Astrocyte of the spinal cord (primary cell): Measurements from ENCODE around the gene CGNL1.
A peak's percentile ranks its signal among the peaks of the same experiment; 100 is the strongest.

ENCODE experiments used
- DNase-seq: peaks from one replicate; pipeline ENCODE4 v3.0.0; 2011; ENCODE audit warnings: low read depth, low spot score
- H3K4me3 ChIP-seq: 2 replicates; pipeline ENCODE4 v1.5.1; 2011; ENCODE audit warnings: low read depth, mild to moderate bottlenecking, low read length, moderate library complexity
- in situ Hi-C: cut with HindIII; loops from 2 replicates; pipeline ENCODE4 v1.10.0; 2017; ENCODE audit warnings: low sequenced_read_pairs
- TF ChIP-seq, protein P1 (sequence below): IDR thresholded peaks from 2 replicates; pipeline ENCODE4 v1.5.1; 2012; ENCODE audit warnings: low read depth, mild to moderate bottlenecking, low read length, inconsistent platforms

Gene CGNL1

DNA sequence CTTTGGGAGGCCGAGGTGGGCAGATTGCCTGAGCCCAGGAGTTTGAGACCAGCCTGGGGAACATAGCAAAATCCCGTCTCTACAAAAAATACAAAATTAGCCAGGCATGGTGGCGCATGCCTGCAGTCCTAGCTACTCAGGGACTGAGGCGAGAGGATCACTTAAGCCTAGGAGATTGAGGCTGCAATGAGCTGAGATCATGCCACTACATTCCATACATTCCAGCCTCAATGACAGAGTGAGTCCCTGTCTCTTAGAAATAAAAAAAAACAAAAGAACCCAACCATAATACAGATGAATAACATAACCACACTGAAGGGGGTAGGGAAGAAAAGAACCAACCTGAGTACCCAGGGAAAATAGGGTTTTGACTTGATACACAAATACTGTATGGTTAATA, 19.7 kb upstream of the CGNL1 start:
- no peak overlapping the region for H3K4me3 ChIP-seq
- TF ChIP-seq, protein P1, sequence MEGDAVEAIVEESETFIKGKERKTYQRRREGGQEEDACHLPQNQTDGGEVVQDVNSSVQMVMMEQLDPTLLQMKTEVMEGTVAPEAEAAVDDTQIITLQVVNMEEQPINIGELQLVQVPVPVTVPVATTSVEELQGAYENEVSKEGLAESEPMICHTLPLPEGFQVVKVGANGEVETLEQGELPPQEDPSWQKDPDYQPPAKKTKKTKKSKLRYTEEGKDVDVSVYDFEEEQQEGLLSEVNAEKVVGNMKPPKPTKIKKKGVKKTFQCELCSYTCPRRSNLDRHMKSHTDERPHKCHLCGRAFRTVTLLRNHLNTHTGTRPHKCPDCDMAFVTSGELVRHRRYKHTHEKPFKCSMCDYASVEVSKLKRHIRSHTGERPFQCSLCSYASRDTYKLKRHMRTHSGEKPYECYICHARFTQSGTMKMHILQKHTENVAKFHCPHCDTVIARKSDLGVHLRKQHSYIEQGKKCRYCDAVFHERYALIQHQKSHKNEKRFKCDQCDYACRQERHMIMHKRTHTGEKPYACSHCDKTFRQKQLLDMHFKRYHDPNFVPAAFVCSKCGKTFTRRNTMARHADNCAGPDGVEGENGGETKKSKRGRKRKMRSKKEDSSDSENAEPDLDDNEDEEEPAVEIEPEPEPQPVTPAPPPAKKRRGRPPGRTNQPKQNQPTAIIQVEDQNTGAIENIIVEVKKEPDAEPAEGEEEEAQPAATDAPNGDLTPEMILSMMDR, result no peak
- peak; percentile 51 for DNase-seq
- in situ Hi-C loops, result no loop called here

DNA sequence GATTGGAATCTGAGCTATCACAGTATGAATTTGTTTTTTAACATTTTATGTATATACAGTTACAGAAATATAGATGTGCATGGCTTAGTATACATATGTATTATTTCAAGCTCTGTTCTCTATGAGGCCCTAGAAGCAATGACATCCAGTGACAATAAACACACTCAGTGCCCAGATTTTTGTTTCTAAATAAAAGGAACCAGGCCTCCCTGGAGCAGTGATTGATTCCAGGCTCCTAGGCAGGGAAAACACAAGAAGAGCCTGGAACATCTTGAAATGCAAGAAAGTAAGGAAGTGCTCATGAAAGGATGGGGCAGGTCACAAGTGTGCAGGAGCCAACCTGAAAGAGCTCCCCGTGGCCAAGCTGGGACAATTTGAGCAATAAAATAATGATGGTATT, 18.5 kb upstream of the CGNL1 start:
- in situ Hi-C loops, result no loop called here
- TF ChIP-seq, protein P1, result no peak
- no peak for DNase-seq
- H3K4me3 ChIP-seq, result no peak overlapping the region

DNA sequence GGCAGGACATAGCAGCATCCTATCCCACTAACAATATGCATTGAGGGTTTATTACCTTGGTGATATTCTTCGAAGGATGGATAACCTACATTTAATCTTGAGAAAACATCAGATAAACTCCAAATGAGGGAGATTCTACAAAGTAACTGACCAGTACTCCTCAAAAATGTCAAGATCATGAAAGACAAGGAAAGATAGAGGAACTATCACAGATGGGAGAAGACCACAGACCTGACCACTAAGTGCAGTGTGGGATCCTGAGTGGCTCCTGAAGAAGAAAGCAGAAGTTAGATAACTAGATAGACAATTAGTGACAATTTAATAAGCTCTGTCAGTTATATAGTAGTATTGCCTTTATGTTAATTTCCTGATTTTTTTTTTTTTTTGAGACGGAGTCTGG, 17.7 kb upstream of the CGNL1 start:
- in situ Hi-C loops, result no loop called here
- no peak for DNase-seq
- TF ChIP-seq, protein P1, result no peak
- H3K4me3 ChIP-seq, result no peak overlapping the region

DNA sequence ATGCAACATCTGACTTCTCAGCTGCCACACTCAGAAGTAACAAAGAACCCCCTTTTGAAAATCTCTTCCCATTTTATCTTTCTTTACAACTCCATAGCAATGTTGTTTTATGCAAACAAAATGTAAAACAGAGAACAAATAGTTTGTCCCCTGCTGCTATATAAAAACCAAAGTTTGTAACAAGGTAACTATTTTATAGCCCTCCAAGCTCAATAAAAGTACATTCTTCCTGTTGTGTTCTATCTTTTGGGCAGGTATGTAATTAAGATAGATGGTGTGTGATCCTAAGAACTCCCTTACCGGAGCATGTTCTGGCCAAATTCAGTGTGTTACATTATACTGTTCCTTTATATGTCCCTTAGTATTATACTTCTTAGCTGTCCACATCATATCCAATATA, 12.6 kb upstream of the CGNL1 start:
- in situ Hi-C loops, result no loop called here
- no peak overlapping the region for H3K4me3 ChIP-seq
- TF ChIP-seq, protein P1, result no peak
- no peak for DNase-seq

DNA sequence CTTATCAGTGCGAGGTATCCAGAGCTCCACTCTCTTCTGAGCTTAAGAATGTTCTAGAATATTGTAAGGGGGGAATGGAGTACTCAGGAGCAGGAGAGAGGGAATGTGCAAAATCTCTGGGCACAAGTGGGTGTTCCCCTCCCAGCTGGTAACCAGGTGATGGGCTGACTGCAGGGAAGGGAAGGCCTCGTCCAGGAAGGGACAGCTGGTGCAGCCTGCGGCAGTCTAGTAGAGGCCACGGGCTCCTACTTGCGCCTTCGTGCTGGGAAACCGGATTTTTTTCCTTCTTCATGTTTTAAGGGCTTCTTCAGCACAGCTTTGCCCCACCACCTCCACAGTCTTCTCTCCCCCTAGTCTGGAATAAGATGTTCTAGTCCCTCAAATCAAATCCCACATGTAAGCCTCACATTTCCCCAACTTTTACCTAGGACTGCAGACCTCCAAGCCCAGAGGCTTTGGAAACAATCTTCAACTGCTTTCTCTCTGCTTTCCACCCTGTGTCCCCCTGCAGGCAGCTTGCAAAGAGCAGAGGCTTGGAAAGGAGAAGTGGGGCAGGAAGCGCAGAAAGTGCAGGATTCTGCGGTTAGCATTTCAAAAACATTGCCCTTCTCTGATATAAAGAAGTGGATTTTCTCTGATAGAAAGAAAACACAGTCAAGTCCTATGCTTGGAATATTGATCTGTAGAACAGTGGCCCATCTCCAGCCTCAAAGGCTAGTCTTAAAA, 11.9 kb upstream of the CGNL1 start:
- in situ Hi-C loops, result no loop called here
- TF ChIP-seq, protein P1, result peak; percentile 64
- DNase-seq, result peak; percentile 39
- no peak overlapping the region for H3K4me3 ChIP-seq

DNA sequence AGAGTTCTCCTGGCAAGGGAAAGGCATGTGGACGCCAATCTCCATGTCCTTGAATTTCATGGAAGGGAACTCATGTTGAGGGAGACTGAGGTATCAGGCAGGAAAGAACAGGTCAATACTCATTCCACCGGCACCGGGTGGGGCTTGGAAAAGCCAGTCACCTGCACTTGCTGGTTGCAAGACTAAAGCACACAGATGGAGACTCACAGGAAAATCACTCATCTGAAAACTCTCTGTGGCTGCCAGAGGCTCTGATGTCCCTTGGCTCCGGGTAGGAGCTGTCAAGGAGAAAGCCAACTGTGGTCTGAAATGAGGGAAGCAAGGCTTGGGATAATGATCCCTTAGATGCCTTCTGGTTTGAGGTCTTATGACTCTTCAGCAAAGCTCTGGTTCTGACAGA, 8.7 kb upstream of the CGNL1 start:
- DNase-seq, result no peak
- in situ Hi-C loops, result no loop called here
- H3K4me3 ChIP-seq, result no peak overlapping the region
- TF ChIP-seq, protein P1, result no peak
